ENCODE data around the gene PRKCH. TPM values are rescaled to one million over a fixed set of nuclear protein-coding genes. Genes with fewer than 3 reads are reported as not detected.
A peak's percentile ranks its signal among the peaks of the same experiment; 100 is the strongest.

PRKCH gene
- total RNA-seq, 1 experiment from 2014 or later = 10.3 TPM

GRCh38 chr14:61428261-61428660, 106.9 kb downstream of the PRKCH start (continued):
- TF ChIP-seq FOXK1 (CRISPR knock-in tag; IDR thresholded peaks at IDR 0.05) = no peak
- no peak for TF ChIP-seq OVOL2 (CRISPR knock-in tag; IDR thresholded peaks at IDR 0.05; ENCODE audit: borderline replicate concordance)
- TF ChIP-seq TP53 (CRISPR knock-in tag; IDR thresholded peaks at IDR 0.05) = no peak
- no peak for TF ChIP-seq ZNF317 (CRISPR knock-in tag; IDR thresholded peaks at IDR 0.05; ENCODE audit: borderline replicate concordance, low read depth)

DNA sequence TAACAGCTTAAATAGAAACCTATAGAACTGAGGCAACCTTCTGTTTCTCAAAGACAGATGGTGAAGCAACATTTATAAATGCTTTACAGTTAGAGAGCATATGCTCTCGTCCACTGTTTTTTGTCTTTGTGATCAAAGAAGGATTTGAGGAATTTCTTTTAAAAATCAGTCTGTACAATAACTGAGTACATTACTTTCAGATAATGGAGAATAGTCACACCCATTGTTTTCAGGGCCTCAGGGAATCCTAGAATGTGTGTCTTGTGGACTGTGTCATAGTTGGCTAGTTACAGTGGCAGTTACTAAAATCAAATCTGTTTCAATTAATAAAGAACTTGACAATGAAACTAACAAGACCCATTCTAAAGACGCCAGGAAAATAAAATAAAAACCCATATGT, 107.9 kb downstream of the PRKCH start:
- peaks cover 30% of the 10 kb centered on the region for H3K9me3 Mint-ChIP-seq
- H3K4me3 Mint-ChIP-seq = no peak overlapping the region
- DNase-seq (ENCODE audit: low spot score) = no peak
- H3K27me3 Mint-ChIP-seq (ENCODE audit: low read depth) = no peaks in the 10 kb centered on the region
- ChIA-PET CTCF (interaction anchor here (1.4 kb wide), 2 partner anchors 9 kb away, joined by 5 to 15 read pairs; no protein-coding TSS in a partner anchor), POLR2A (no interaction called here)
- H3K36me3 Mint-ChIP-seq = peaks cover 26% of the 10 kb centered on the region
- ATAC-seq = no peak
- H3K27ac Mint-ChIP-seq = 0 out of 2 replicates have a peak overlapping the region, but pooled peaks have one; percentile 35
- TF ChIP-seq, protein P1, sequence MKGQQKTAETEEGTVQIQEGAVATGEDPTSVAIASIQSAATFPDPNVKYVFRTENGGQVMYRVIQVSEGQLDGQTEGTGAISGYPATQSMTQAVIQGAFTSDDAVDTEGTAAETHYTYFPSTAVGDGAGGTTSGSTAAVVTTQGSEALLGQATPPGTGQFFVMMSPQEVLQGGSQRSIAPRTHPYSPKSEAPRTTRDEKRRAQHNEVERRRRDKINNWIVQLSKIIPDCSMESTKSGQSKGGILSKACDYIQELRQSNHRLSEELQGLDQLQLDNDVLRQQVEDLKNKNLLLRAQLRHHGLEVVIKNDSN (CRISPR knock-in tag; IDR thresholded peaks at IDR 0.05) = no peak
- TF ChIP-seq ESRRA (CRISPR knock-in tag; IDR thresholded peaks at IDR 0.05; ENCODE audit: borderline replicate concordance) = no peak
- no peak for TF ChIP-seq GTF2I (CRISPR knock-in tag; conservative IDR thresholded peaks at IDR 0.05)
- TF ChIP-seq, protein P2, sequence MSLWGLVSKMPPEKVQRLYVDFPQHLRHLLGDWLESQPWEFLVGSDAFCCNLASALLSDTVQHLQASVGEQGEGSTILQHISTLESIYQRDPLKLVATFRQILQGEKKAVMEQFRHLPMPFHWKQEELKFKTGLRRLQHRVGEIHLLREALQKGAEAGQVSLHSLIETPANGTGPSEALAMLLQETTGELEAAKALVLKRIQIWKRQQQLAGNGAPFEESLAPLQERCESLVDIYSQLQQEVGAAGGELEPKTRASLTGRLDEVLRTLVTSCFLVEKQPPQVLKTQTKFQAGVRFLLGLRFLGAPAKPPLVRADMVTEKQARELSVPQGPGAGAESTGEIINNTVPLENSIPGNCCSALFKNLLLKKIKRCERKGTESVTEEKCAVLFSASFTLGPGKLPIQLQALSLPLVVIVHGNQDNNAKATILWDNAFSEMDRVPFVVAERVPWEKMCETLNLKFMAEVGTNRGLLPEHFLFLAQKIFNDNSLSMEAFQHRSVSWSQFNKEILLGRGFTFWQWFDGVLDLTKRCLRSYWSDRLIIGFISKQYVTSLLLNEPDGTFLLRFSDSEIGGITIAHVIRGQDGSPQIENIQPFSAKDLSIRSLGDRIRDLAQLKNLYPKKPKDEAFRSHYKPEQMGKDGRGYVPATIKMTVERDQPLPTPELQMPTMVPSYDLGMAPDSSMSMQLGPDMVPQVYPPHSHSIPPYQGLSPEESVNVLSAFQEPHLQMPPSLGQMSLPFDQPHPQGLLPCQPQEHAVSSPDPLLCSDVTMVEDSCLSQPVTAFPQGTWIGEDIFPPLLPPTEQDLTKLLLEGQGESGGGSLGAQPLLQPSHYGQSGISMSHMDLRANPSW (CRISPR knock-in tag; conservative IDR thresholded peaks at IDR 0.05; ENCODE audit: low read depth) = no peak
- TF ChIP-seq, protein P3, sequence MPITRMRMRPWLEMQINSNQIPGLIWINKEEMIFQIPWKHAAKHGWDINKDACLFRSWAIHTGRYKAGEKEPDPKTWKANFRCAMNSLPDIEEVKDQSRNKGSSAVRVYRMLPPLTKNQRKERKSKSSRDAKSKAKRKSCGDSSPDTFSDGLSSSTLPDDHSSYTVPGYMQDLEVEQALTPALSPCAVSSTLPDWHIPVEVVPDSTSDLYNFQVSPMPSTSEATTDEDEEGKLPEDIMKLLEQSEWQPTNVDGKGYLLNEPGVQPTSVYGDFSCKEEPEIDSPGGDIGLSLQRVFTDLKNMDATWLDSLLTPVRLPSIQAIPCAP (CRISPR knock-in tag; IDR thresholded peaks at IDR 0.05) = no peak
- TF ChIP-seq MAX (CRISPR knock-in tag; IDR thresholded peaks at IDR 0.05) = no peak
- TF ChIP-seq HMGA2 (CRISPR knock-in tag; IDR thresholded peaks at IDR 0.05) = no peak
- TF ChIP-seq ZNF121 (CRISPR knock-in tag; IDR thresholded peaks at IDR 0.05) = no peak
- TF ChIP-seq RORB (CRISPR knock-in tag; IDR thresholded peaks at IDR 0.05) = no peak
- TF ChIP-seq ZBTB21 (CRISPR knock-in tag; IDR thresholded peaks at IDR 0.05; ENCODE audit: borderline replicate concordance) = no peak
- TF ChIP-seq KAT7 (CRISPR knock-in tag; IDR thresholded peaks at IDR 0.05; ENCODE audit: borderline replicate concordance) = no peak
- TF ChIP-seq, protein P4, sequence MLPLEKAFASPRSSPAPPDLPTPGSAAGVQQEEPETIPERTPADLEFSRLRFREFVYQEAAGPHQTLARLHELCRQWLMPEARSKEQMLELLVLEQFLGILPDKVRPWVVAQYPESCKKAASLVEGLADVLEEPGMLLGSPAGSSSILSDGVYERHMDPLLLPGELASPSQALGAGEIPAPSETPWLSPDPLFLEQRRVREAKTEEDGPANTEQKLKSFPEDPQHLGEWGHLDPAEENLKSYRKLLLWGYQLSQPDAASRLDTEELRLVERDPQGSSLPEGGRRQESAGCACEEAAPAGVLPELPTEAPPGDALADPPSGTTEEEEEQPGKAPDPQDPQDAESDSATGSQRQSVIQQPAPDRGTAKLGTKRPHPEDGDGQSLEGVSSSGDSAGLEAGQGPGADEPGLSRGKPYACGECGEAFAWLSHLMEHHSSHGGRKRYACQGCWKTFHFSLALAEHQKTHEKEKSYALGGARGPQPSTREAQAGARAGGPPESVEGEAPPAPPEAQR (CRISPR knock-in tag; IDR thresholded peaks at IDR 0.05) = no peak
- TF ChIP-seq ZNF671 (CRISPR knock-in tag; IDR thresholded peaks at IDR 0.05) = no peak
- TF ChIP-seq SP1 (CRISPR knock-in tag; conservative IDR thresholded peaks at IDR 0.05) = no peak
- no peak for TF ChIP-seq MXD4 (CRISPR knock-in tag; IDR thresholded peaks at IDR 0.05; ENCODE audit: borderline replicate concordance)
- no peak for TF ChIP-seq PRDM15 (CRISPR knock-in tag; IDR thresholded peaks at IDR 0.05)
- no peak for TF ChIP-seq CBFB (CRISPR knock-in tag; IDR thresholded peaks at IDR 0.05; ENCODE audit: low read depth)
- H3K4me1 Mint-ChIP-seq = peaks cover 34% of the 10 kb centered on the region

All from WTC11 (cell line).